Measurements from ENCODE around the gene ORMDL3.
"Not testable (repeated sequence)": the region's sequence is repeated elsewhere in the genome, so short reads cannot be mapped to it uniquely, and the experiment has no call there.

Gene ORMDL3

DNA sequence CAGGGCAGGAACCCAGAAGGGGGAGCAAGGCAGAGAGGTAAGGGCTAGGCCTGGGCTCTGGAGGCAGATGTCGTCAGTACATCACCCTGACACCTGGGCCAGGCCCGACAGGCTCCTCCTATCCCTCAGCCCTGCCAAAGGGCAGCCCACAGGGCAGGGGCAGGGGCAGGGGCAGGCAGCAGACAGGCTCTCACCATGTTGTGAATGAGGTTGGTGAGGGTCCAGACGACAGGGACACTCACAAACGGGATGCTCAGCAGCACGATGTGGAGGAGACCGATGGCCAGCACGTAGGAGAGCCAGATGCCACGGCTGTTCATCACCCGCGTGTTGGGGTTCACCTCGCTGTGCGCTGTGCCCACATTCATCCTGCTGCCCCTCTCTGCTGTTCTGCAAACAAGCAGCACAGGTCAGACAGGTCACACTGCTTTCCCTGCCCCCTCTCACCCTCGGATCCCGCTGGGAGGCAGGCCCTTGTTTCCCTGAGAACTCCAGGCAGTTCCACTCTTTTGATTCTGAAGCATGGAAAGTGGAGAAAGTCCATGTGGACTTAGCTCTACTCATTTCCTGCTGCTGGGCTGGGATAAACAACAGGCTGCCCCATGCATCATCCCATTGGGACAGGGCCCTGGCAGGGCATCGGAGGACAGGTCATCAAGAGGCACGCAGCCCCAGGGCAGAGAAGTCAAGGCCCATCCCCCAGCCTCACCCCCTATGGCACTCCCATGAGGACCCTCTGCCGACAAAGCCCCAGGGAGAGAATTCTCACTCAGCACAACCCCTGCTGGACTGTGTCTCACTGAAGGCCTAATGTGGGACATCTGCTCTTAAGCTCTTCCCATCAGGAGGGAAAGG, 3.3 kb downstream of the ORMDL3 start:
- no peak for DNase-seq

DNA sequence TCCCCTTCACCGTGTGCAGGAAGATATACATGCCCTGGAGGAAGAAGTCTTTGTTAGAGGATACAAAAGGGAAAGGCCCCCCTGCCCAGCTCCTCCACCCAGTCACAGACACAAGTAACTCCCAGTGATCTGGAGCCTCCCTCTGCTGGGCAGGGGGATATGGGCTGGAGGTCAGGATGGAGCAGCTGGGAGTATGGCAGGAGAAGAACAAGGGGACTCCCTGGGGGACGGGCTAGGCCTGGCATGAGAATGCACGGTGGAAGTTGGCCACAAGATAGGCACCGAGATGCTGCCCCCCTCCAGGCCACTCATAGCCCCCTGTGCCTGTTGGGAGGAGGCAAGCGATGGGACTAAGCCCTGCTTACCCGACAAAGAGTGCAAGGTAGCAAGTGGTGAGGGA, 4.2 kb downstream of the ORMDL3 start:
- DNase-seq, result no peak

DNA sequence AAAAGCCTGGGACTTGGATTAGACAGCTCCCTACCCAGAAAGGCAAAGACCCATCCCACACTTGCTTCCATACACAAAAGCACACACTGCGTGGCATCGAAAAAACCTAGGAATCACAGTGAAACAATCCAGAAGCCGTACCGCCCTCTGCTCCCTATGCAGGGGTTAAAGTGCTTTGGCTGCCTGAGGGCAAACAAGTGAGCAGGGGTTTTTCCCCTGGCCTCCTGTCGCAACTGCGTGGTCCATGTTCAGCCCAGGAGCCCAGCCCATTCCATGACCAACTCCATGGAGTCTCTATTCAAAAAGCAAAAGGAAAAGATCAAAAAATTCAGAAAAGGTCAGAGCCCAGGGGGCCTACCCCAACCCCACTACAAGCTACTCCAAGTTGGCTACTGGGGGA, 5.4 kb downstream of the ORMDL3 start:
- no peak for DNase-seq

DNA sequence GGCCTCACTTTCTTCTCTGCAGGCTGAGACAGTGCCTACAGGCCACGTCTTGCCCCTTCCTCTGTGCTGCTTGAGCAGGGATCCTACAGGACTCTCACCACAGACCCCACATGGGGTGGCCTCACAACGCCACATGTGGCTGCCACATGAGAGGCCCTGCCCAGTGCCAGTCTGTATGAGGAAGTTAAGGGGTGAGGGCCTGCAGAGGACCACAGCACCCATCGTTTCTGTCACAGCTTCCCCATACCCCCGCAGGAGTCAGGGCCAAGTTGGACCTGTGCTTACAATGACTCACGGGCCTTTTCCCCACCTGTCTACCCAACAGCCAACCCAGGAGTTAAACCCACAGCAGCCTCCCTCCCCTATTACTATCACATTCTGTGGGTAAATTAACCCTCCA, 6.1 kb downstream of the ORMDL3 start:
- DNase-seq, result no peak

DNA sequence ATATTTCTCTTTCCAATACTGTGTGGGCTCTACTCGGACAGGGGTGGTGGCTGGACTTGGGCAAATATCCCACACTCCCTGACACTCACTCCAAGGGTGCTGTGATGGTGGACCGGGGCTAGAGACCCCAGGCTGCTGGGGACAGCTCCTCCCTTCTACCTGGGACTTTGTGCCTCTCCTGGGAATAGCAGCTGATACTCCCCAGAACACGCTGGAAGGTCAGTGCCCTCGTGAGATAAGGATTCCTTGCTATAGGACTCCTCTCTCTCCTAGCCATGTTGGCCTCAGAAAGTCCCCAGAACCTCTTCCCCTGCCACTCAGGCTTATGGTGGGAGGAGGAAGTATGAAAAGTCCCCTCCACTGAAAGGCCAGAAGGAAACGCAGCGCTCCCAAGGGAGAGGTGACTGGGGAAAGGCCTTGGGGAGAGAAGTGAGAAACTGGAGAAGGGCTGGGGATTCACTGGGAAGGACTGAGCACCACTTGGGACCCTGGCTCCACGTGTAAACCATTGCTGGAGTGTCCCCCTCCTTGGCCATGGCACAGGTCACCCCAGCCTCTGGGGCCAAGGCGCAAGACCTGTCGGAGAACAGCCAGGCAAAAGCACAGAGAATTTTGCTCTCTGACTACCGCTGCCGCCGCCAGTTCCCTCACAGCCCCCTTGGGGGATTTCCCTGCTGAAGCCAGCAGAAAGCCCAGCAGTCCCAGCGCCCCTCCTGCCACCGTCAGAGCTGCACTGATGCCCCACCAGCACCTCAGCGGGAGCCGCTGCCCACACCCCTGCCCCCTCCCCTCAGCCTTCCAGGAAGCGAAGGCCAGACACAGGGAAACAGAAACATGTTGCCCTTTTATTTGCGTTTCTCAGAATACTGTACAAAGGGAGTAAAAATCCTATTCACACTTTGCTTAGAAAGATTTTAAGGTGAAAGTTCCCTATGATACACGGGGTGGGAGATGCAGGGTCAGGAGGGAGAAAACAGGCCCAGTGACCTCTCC, 6.9 kb downstream of the ORMDL3 start:
- DNase-seq, result peak; percentile 82

DNA sequence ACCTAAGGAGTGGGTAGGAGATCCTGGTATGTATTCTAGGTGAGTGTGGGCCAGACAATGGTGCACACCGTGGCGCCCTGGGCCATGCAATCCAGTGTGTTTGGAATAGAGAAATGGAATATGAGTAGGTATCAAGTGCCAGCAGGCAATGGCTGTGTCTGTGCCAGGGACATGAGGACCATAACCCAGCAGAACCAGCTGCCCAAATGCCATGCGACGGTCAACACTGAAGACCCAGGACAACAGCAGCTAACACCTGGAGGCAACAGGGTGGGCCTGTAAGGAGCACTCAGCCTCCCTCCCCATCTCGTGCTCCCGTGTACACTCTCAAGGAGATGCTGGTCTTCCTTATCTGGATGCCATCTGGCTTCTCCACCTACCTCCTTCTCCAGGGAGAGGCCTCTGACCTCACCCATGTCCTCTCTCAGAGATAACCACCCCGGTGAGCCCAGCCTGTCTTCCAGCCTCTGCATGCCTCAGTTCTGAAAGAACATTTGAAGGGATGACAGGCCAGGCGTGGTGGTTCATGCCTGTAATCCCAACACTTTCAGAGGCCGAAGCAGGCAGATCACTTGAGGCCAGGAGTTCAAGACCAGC, 8.2 kb downstream of the ORMDL3 start:
- DNase-seq, result no peak

DNA sequence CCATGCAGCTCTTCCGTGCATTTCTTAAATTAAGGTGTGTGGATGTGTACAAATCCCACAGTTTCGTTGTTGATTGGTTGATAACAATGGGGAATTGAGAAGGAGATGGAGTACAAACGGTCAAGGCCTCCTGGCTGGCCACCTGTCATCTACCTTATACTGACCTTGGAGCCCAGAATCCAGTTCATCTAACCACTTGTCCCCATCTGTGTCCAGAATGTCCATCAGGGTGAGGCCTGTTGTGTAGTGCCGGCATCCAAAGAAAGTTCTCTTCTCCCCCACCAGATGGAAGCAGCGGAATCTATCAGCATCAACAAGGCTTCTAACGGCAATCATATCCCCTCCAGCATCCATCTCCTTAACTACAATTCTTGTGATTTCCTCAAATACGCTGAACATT, 10.5 kb downstream of the ORMDL3 start:
- DNase-seq, result no peak

DNA sequence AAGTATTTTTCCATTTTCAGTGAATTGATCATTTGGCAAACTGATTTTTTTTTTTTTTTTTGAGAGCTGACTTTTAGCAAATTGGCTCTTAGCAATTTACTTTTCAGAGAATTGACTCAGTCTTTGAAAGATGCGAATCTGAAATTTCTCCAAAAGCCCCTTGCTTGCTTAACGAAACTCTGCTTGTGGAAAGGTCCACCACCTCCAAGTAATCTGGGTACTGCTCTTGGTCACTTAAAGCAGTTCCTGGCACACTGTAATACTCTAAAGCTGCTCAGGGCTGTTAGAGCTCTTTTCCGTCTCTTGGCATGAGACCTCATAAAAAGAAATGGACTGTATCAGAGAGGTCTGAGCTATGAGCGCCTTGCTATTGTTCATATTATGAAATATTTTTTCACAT, 11.8 kb downstream of the ORMDL3 start:
- DNase-seq, result no peak

DNA sequence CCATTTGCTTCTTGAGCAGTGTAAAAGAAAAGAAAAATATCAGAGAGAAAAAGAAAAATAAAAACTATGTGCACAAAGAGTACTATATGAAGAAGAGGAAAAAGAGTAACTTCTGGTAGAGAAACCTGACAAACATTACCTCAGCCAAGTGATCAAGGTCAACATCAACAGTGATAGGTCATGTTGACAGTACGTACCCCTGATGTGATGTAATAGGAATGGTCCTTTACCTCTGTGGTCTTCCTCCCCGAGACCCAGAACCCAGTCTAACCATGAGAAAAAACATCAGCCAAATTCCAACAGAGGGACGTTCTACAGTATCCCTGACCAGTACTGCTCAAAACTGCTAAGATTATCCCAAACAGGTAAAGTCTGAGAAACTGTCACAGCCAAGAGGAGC, 13.4 kb downstream of the ORMDL3 start:
- no peak for DNase-seq

DNA sequence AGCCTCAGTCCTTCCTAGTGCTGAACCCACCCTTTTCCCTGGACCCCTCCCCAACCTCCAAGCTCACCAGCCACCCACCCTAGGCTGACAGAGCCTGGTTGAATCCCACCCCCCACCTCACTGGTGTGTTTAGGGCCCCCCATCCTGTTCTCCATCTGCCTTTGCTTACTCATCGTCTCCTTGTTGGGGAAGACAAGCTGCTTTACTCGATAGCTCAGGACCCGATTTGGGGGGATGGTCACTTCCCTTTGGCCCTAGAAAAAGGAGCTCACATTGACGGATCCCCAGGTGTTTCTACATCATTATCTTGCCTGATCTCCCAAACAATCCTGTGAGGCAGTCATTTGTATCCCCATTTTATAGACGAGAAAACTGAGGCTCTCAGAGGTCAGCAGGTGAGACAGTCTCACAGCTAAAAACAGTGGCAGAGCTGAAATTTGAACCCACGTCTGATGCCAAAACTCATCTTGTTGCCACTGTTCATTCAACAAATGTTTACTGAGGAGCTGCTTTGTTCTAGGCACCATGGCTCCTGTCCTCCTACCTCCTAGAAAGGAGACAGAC, 18.5 kb downstream of the ORMDL3 start:
- DNase-seq, result no peak

DNA sequence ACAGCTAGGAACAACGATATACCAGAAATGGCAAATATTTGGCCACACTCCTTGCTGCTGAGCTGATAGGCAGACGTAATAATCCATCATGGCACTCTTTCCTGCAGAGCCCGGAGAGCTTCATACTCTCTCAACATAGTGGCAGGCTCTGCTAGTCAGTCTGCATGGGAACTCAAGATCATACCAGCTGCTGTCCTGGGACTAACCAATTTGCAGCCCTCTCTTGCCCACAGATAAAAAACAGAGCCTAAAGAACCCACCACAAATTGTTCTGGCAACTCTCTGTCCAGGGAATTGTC, 22.5 kb downstream of the ORMDL3 start:
- DNase-seq, result no peak

DNA sequence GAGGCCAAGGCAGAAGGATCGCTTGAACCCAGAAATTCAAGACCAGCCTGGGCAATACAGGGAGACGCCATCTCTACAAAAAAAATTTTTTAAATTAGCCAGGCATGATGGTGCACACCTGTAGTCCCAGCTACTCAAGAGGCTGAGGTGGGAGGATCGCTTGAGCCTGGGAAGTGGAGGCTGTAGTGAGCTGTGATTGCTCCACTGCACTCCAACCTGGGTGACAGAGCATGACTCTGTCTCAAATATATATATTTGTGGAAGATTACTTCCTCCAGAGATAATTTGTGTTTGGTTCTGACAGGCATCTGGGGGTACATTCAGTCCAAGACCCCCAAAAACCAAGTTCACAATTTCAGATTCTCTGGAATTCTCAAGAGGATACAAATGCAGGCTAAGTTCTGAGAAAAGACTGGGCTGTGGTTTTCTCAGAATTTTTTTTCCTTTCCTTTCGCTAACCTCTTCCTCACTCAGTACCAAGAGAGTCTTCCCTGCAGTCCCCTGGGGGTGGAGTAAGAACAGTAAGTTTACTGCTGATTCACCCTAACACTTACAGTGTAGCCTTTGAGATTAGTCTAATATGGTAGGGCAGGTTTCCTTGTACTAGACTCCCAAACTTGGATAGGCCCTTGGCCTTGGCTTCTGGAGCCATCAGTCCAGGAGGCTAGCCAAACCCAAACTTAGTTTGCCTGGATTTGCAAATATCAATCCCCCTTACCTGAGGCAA, 24.1 kb downstream of the ORMDL3 start:
- no peak for DNase-seq

DNA sequence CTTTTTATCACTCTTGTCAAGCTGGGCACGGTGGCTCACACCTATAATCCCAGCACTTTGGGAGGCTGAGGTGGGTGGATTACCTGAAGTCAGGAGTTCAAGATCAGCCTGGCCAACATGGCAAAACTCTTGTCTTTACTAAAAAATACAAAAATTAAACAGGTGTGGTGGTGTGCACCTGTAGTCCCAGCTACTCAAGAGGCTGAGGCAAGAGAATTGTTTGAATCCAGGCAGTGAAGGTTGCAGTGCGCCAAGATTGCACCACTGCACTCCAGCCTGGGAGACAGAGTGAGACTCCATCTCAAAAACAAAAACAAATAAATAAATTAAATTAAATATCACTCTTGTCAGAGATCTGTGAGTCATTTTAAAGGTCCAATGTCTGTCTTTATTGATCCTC, 25.4 kb downstream of the ORMDL3 start:
- not testable (repeated sequence) for DNase-seq

DNA sequence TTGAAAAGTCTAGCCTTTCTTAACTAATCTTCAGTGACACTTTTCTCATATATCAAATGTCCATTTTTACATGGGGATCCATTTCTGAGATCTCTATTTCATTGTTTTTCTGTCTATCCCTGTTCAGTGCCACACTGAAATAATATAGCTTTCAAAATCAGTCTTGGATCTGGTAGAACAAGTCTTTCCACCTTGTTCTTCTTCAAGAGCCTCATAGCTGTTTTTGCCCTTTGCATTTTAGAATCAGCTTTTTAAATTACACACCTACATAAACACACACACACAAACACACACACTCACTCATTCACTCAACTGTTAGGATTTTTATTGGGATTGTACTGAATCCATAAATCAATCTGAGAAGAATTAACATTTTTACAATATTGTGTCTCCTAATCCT, 28.2 kb downstream of the ORMDL3 start:
- DNase-seq, result no peak

DNA sequence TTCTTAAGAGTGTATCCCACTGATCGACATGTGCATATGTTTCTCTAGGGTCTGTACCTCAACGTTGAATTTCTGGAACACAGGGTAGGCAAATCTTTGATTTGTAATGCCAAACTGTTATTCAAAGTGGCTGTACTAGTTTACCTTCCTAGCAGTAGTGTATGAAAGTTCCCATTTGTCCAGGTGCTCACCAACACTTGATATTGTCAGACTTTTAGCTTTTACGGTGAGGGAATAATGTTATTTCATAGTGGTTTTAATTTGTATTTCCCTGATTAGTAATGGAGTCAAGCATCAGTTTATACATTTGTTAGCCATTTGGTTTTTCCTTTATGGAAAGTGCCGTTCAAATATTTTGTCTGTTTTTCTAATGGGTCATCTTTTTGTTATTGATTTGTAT, 29.3 kb downstream of the ORMDL3 start:
- no peak for DNase-seq

DNA sequence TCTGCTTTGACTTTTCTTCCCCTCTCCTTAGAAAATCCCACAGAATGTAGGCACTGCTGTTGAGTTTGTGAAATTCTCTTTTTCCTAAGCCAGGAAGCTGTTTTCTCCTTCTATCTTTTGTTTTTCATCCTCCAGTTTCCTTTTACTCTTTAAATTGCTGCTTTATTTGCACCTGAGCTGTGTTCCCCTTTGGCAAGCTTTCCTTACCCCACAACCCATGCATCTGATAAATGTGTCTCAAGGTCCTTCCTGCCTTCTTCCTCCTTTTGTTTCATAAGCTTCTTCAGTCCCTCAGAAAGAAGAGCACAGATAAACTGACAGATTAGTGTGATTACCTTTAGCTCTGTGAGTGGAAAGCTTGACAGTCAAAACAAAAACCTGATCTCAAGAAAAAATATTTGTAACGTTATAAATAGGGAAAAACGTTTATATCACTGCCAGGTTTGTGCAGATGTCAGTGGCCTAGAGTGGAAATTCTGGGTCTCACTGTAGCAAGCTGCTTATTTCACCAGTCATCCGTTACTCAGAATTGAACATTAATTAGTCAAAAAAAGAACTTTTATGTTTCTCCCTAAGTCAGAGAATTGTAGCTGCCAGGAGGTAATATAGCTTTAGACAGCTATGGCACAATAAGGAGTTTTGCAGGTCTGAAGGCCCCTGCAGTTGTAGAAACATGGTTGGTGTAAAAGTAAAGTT, 32.6 kb downstream of the ORMDL3 start:
- no peak for DNase-seq

DNA sequence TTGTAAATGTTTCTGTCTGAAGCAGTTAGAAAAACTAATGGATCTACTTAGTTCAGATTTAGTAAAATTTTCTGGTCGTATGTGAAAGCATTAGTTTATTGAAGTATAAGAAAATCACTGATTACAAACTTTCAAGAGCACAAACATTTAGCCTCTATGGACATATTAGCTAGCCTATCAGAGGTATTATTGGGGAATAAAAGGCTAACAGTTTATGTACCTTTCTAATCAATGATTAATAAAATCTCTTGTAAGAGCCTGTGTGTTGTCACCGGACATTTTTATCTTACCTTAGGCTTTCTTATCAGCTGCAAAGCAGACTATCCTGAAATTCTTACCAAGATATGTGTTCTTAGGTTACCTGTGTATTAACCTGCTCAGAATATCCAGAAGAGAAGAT, 38.2 kb downstream of the ORMDL3 start:
- no peak for DNase-seq

DNA sequence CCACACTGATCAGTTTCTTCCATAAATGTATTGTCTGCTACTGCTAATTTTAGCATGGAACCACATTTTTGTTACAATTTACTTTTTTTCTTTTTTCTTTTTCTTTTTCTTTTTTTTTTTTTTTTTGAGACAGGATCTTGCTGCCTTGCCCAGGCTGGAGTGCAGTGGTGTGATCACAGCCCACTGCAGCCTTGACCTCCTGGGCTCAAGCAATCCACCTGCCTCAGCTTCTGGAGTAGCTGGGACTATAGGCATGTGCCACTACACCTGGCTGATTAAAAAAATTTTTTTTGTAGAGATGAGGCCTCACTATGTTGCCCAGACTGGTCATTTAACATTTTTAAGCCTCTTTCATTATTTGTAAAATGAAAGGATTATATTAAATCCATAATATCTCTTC, 40.3 kb downstream of the ORMDL3 start:
- no peak for DNase-seq

DNA sequence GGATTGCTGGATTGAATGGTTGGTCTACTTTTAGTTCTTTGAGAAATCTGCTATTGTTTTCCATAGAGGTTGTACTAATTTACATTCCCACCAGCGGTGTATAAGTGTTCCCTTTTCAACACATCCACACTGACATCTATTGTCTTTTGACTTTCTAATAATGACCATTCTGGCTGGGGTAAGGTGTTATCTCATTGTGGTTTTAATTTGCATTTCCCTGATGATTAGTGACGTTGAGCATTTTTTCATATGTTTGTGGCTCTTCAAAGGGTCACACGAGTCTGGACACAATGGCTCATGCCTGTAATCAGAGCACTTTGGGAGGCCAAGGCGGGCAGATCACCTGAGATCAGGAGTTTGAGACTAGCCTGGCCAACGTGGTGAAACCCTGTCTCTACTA, 41.3 kb downstream of the ORMDL3 start:
- DNase-seq, result not testable (repeated sequence)

DNA sequence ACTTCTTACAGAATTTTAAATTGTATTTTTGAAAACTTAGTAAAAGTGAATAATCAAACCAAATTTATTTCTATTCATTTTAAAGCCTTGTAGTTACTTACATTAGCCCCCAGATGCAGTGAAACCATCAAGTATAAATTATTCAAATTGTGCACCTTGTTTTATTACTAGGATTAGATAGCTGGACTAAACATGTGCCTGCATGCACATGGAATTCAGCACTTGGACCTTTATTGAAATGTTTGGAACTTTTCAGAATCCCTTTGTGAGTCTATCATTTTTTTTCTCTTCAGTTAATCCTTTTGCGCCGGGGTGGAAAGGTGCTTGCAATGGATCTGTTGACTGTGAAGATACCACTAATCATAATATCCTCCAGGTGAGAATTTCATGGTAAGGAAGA, 54.6 kb downstream of the ORMDL3 start:
- DNase-seq, result no peak

DNA sequence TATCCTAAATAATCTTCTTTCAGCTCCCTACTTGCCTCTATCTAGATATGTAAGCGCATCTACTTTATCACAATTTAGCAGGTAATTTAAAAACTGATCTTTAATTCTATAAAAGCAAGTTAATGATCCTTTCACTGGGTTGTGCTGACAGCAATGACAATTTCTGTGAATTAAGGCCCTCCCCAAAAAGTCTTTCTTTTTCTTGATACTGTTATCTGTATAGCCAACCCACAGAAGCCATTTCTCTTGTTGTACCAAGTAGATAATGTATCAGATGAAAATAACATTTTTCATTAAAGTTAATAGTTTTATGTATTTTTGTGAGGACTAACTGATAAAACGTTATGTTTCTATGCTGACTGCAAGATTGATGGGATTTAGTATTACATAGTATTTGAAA, 55.6 kb downstream of the ORMDL3 start:
- no peak for DNase-seq

Measured in activated effector memory CD4-positive, alpha-beta T cell treated with anti-CD3 and anti-CD28 coated beads, Interleukin-2, amount 50 U/mL, for 16 hours (primary cell).